HG03439 (cell line): Measurements from ENCODE around the gene ALKBH6.
"Not testable (repeated sequence)": the region's sequence is repeated elsewhere in the genome, so short reads cannot be mapped to it uniquely, and the experiment has no call there.

Source experiments
- ATAC-seq: cut with Tn5 transposase; IDR thresholded peaks from one replicate; pipeline ENCODE4 v1.9.1; 2021; ENCODE audit warnings: mild to moderate bottlenecking, moderate library complexity; ENCODE audit not compliant: unreplicated experiment

The ALKBH6 gene

DNA sequence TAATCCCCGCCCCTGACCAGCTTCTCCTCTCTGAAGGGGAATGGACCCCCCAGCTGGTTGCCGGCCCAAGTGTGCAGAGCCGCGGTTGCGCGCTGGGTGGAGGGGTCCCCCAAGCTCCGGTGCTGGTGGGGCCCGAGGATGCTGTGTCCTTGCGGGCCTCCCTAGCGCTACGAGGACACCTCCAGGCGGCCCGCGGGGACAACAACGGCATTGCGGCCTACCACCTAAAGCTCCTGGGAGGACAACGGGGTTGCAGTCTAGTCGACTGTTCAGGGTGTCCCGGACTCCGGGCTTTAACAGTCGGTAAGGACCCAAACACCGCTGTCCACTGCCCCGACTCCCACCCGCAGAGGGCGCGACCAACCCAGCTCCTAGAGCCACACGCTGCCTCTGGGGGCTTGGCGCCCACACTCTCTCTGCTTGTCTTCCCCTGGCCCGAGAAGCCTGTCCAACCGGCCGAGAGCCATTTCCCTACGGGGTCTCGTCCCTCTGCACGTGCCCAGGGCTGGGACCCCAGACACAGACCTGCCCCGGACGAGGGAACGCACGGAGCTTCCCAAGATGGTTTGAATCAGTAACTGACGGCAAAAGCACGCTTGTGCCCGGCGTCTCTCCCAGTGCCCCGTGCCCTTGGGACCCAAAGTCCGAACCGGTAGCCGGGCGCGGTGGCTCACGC, 20.0 kb downstream of the ALKBH6 start:
- ATAC-seq: no peak

- no peak for ATAC-seq
Measured at GRCh38 chr19:35992907-35993765, 20.9 kb downstream of the ALKBH6 start.

DNA sequence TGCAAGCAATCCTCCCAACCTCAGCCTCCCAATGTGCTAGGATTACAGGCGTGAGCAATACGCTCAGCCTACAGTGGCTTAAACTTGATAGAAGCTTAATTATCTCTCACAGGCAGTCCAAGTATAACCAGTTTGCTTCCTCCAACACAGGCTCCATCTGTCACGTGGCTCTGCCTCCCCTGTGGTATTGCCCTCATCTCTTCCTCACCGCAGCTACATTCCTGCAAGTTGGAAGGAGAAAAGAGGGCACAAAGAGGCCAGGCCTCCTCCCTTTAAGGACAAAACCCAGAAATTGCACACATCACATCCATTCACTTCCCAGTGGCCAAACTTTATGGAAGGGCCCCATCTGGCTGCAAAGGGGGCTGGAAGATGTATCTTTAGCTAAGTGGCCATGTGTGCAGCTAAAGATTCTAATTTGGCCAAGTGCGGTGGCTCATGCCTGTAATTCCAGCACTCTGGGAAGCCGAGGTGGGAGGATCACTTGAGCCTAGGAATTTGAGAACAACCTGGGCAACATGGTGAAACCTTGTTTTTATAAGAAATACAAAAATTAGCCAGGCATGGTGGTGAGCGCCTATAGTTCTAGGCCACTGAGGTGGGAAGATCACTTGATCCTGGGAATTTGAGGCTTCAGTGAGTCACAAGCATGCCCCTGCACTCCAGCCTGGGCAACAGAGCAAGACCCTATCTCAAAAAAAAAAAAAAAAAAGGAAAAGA, 22.1 kb downstream of the ALKBH6 start:
- no peak for ATAC-seq

DNA sequence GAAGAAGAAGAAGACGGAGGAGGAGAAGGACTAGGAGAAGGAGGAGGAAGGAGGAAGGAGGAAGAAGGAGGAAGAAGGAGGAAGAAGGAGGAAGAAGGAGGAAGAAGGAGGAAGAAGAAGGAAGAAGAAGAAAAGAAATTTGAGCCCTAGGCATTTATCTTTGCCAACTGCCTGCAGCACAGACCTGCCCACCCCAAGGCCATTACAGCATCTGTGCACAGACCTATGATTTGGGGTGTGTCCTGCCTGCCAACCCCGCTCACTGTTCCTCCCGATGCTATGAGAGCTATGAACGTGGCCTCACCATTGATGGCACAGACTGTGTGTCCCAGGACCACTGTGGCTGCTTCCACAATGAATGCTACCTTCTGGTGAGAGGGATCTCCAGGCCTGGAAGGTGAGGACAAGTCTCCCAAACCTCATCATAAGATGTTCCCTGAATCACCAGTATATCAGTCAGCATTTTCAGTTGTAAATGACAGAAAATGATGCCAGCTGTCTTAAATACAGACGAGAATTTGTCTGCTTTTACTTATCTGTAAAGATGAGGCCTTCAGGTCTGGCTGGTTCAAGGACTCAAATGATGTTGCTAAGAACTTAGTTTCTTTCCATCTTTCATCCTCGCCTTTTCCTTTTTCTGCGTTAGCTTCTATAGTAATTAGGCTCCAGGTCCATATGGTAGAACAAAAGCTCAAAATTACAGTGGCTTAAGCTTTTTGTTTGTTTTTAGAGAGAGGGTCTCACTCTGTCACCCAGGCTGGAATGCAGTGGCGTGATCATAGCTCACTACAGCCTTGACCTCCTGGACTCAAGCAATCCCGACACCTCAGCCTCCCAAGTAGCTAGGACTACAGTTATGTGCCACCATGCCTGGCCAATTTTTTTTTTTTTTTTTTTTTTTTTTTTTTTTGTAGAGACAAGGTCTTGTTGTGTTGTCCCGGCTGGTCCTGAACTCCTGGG, 23.0 kb downstream of the ALKBH6 start:
- ATAC-seq: no peak

GRCh38 chr19:35990156-35990555, 23.9 kb downstream of the ALKBH6 start:
- ATAC-seq: no peak

DNA sequence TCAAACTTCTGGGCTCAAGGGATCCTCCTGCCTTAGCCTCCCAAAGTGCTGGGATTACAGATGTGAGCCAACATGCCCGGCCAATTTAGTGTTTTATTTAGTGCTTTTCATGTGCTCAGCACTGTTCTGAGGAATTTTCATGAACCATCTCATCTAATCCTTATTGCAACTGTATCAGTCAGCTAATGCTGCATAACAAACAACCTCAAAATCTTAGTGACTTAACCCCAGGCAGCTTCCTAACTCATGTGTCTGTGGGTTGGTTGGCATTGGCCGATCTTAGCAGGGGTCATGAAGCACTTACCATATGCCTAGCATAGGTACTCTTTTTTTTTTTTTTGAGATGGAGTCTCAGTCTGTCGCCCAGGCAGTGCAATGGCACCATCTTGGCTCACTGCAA, 25.2 kb downstream of the ALKBH6 start:
- ATAC-seq: no peak

DNA sequence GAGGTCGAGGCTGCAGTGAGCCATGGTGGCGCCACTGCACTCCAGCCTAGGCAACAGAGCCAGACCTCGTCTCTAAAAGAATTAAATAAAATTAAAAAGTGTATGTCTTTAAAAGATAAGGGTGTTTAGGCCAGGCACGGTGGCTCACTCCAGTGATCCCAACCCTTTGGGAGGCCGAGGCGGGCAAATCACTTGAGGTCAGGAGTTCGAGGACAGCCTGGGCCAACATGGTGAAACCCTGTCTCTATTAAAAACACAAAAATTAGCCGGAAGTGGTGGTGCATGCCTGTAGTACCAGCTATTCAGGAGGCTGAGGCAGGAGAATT, 26.5 kb downstream of the ALKBH6 start:
- ATAC-seq: no peak

DNA sequence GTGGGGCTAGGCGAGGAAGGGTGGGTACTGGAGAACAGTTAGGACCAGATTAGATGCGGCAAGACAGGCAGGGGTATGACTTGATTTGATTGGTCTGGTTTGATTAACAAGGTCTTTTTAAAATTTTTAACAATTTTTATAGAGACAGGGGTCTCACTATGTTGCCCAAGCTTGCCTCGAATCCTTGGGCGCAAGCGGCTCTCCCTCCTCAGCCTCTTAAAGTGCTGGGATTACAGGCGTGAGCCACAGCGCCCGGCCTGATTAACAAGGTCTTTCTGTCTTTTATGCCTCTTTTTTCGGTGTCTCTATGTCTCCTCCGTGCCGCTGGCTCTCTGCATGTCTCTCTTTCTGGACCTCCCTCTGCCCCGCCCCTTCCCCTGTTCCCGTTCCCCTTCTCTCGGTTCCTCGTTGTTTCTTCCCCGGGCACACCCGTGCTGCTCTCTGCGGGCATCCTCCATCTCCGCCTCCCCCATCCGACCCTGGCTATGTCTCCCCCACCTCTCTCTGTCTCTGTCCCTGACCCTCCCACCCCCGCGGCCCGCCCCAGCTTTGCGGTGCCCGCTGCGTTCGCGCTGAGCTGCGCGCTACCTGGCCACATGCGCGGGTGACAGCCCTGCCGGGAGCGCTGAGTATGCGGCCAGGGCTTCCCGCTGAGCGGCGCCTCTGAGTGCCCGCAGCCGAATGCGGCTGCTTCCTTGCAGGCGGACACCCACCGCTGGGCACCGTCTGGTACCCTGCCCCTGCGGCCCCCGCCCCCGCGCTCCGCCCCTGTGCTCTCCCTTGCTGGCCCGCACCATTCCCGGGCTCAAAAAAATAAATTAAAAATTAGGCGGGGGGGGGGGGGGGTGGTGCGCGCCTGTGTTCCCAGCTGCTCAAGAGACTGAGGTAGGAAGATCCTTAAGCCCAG, 27.1 kb downstream of the ALKBH6 start:
- ATAC-seq: no peak

DNA sequence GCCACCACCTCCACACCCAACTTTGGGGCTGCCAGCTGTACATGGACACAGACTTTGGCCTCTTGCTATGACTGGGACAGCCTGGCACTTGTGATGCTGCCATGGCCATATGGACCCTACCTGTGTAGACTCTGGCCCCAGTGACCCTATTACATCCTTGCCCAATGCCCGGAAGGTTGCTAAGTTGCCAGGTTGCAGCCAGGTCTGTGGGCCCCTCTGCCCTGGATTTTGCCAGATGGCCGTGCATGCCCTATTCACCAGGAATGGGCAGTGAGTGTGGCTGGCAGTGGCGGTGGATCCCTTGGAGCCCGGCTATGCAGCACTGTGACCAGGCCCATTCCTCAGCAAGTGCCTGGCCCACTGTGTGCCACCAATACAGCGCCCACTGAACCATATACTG, 27.9 kb downstream of the ALKBH6 start:
- no peak for ATAC-seq

- ATAC-seq: no peak
Measured at GRCh38 chr19:35983177-35983576, 30.8 kb downstream of the ALKBH6 start.

GRCh38 chr19:35980997-35981396, 33.0 kb downstream of the ALKBH6 start:
- not testable (repeated sequence) for ATAC-seq

DNA sequence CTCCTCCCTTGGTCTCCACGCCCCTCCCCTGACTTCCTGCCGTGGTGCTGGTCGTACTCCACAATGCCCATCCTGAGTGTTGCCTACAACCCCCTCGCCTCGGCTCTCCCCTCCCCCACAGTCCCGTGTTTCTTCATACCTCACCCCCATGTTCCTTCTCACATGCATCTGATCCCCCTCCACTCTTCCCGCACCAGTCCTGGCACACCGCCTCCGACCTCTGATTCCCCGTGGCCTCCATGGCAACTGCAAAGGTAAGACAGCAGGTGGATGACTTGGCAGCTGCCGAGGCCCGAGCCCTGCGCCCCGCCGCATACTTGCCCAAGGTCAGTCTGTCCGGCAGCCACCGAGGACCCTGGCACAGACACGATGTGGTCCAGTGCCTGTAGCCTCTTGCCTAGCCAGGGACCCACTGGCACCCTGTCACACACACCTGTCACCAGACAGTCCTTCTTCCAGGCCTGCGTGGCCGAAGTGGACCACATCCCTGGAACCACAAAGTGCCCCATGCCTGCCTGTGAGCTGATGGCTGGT, 35.1 kb downstream of the ALKBH6 start:
- ATAC-seq: no peak

DNA sequence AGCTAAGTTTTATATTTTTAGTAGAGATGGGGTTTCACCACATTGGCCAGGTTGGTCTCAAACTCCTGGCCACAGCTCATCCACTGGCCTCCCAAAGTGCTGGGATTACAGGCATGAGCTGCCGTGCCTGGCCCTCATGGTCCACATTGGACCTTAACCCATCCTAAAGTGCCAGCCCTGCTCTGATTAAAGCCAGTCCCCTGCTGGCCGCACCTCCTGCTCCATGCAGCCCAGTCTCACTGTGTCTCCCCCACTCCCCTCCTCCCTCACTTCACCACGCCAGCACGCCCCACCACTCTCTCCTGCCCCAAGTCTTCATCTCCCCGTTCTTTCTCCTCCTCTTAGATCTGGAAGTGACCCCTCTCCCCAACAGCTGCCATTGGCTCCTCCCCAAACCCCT, 35.7 kb downstream of the ALKBH6 start:
- ATAC-seq: no peak

DNA sequence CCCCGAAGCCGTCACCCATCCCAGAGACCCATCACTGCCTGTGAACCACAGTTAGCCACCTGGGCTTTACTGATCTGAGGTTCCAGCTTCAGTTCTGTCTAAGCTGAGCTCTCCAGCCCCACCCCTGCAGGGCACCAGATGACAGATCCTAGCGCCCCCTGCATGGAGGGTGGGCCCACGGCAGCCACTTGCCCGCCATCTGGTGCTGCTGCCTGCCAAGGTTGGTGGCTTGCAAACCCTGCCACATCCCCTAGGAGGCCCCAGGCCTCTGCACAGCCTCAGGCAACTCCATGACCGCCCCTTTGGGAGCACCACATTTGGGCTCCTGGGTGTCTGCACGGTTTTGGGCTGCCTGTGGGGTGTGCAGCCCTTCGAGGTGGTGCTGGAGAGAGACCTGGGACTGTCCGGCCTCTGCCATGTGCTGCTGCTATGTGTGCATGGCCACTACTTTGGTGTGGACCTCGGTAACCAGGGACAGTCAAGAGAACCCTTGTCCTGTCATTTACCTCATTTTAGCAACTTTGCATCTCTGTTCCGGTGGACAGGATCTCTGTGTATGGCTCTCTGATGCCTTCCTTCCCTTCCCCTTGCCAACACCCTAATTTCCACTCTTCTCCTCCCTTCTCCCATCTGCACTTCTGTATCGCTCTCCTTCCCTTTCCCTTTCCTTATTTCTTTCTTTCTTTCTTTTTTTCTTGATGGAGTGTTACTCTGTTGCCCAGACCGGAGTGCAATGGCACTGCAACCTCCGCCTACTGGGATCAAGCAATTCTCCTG, 36.4 kb downstream of the ALKBH6 start:
- no peak for ATAC-seq

GRCh38 chr19:35975608-35976214, 38.3 kb downstream of the ALKBH6 start:
- ATAC-seq: no peak

- no peak for ATAC-seq
Measured at GRCh38 chr19:35973487-35973886, 40.5 kb downstream of the ALKBH6 start.

DNA sequence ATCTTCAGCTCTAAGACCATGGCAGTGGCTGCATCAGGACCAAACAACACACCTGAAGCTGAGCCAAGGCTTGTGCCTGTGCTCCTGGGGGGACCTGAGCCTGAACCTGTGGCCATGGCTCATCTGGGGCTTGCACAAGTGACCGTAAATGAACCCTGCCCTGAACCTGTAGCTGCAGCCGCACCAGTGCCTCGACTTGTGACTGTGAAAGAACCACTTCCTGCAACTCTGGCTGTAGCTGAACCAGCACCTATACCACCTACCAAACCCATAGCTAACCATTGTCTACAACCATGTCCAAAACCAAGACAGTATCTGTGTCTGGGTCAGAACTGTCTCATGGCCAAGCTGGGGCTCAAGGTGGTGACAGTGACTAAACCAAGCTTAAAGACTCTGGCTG, 47.2 kb downstream of the ALKBH6 start:
- no peak for ATAC-seq

GRCh38 chr19:35963514-35963913, 50.5 kb downstream of the ALKBH6 start:
- no peak for ATAC-seq
